OCI-LY1 (cell line): Measurements from ENCODE around the gene CREM.

Experiments
- EZH2 ChIP-seq: fragments of 200-600 bp; sonication (generic), shearing (Covaris generic); IDR thresholded peaks from 2 replicates; pipeline ENCODE4 v1.8.0; 2017; ENCODE audit warnings: borderline replicate concordance, mixed run types, mild to moderate bottlenecking, antibody characterized with exemption, low read length, moderate library complexity, mixed read lengths
- TF ChIP-seq, protein P1 (sequence below): fragments of 200-600 bp; sonication (generic), shearing (Covaris generic); IDR thresholded peaks from 2 replicates; pipeline ENCODE4 v1.5.1; 2017; ENCODE audit warnings: mild to moderate bottlenecking, antibody characterized with exemption, low read length, moderate library complexity, mixed read lengths

DNA sequence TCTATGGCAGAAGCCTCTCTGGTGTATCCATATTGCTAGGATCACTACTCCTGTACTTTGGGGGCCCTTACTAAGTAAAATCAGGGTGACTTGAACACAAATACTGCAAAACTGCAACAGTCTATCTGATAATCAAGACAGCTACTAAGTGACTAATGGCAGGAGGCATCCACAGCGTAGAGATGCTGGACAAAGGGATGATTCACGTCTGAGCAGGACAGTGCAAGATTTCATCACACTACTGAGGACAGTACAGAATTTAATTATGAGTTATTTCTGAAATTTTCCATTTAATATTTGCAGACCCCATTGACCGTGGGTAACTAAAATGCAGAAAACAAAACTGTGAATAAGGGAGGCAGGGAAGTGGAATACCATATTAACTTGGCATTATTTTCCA lies 46.9 kb upstream of the CREM start:
- TF ChIP-seq, protein P1, sequence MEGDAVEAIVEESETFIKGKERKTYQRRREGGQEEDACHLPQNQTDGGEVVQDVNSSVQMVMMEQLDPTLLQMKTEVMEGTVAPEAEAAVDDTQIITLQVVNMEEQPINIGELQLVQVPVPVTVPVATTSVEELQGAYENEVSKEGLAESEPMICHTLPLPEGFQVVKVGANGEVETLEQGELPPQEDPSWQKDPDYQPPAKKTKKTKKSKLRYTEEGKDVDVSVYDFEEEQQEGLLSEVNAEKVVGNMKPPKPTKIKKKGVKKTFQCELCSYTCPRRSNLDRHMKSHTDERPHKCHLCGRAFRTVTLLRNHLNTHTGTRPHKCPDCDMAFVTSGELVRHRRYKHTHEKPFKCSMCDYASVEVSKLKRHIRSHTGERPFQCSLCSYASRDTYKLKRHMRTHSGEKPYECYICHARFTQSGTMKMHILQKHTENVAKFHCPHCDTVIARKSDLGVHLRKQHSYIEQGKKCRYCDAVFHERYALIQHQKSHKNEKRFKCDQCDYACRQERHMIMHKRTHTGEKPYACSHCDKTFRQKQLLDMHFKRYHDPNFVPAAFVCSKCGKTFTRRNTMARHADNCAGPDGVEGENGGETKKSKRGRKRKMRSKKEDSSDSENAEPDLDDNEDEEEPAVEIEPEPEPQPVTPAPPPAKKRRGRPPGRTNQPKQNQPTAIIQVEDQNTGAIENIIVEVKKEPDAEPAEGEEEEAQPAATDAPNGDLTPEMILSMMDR = no peak
- no peak for TF ChIP-seq EZH2
